IMR-90 (cell line): Measurements from ENCODE around the gene MUC6. TPM values are rescaled to one million over a fixed set of nuclear protein-coding genes. Genes with fewer than 3 reads are reported as not detected.

Source experiments
- ATAC-seq: fragments of 200-7000 bp; cut with Tn5 transposase; 2 replicates; pipeline ENCODE4 v1.9.1; 2020; ENCODE audit warnings: low read depth, mild to moderate bottlenecking, moderate library complexity
- BruUV-seq: library from RNA; stranded (reverse); fragments of 400-500 nt; replicated peaks from 2 replicates; lab custom pipeline; 2021; lab: Mats Ljungman, UMichigan
- CTCF ChIA-PET: fragments of 300-600 bp; formaldehyde crosslinking; extraction: SDS; loops from one replicate; lab custom pipeline; 2021; ENCODE audit warnings: antibody characterized with exemption; lab: Yijun Ruan, JAX
- POLR2A ChIA-PET: fragments of 300-600 bp; sonication (Branson Sonifier 250); formaldehyde crosslinking; loops from one replicate; lab custom pipeline; 2022; ENCODE audit warnings: antibody characterized with exemption; ENCODE audit not compliant: unreplicated experiment; lab: Charles Lee
- DNase-seq: peaks from one replicate; pipeline ENCODE4 v3.0.0; 2013
- H2AFZ ChIP-seq: replicated peaks from 2 replicates; pipeline ENCODE3; 2013; ENCODE audit warnings: low read length, mild to moderate bottlenecking; ENCODE audit not compliant: poor library complexity
- H2AK5ac ChIP-seq: 2 replicates; pipeline ENCODE4 v1.6.1; 2013; ENCODE audit warnings: low read depth, low read length, inconsistent platforms
- H2AK9ac ChIP-seq: replicated peaks from 2 replicates; pipeline ENCODE3; 2013; ENCODE audit warnings: mild to moderate bottlenecking, low read depth, low read length, moderate library complexity; ENCODE audit not compliant: poor library complexity
- H2BK120ac ChIP-seq: 2 replicates; pipeline ENCODE4 v1.6.1; 2013; ENCODE audit warnings: low read depth, low read length, inconsistent platforms
- H2BK15ac ChIP-seq: 3 replicates; pipeline ENCODE4 v1.6.1; 2013; ENCODE audit warnings: low read depth, low read length, inconsistent platforms
- H2BK20ac ChIP-seq: 2 replicates; pipeline ENCODE4 v1.6.1; 2013; ENCODE audit warnings: low read depth, mild to moderate bottlenecking, inconsistent platforms, low read length, moderate library complexity
- H2BK5ac ChIP-seq: 2 replicates; pipeline ENCODE4 v1.6.1; 2013; ENCODE audit warnings: mild to moderate bottlenecking, low read depth, low read length, inconsistent platforms; ENCODE audit not compliant: poor library complexity, severe bottlenecking
- H3K14ac ChIP-seq: replicated peaks from 2 replicates; pipeline ENCODE4 v1.6.1; 2013; ENCODE audit warnings: low read depth, low read length, inconsistent platforms
- H3K18ac ChIP-seq: 2 replicates; pipeline ENCODE4 v1.6.1; 2013; ENCODE audit warnings: low read depth, low read length, control low read depth
- H3K23ac ChIP-seq: 2 replicates; pipeline ENCODE4 v1.6.1; 2013; ENCODE audit warnings: low read depth, low read length, inconsistent platforms
- H3K27ac ChIP-seq: 2 replicates; pipeline ENCODE4 v1.5.1; 2013; ENCODE audit warnings: mild to moderate bottlenecking, control low read depth, low read length; ENCODE audit not compliant: insufficient read depth
- H3K27me3 ChIP-seq: 2 replicates; pipeline ENCODE4 v1.6.1; 2013; ENCODE audit warnings: low read length; ENCODE audit not compliant: control insufficient read depth, insufficient read depth
- H3K36me3 ChIP-seq: 2 replicates; pipeline ENCODE4 v1.6.1; 2013; ENCODE audit warnings: low read length, mixed read lengths; ENCODE audit not compliant: control insufficient read depth, insufficient read depth
- H3K4ac ChIP-seq: 2 replicates; pipeline ENCODE4 v1.6.1; 2013; ENCODE audit warnings: low read depth, low read length, inconsistent platforms
- H3K4me1 ChIP-seq: 2 replicates; pipeline ENCODE4 v1.6.1; 2013; ENCODE audit warnings: low read length, mixed read lengths; ENCODE audit not compliant: control insufficient read depth, insufficient read depth
- H3K4me2 ChIP-seq: 2 replicates; pipeline ENCODE4 v1.6.1; 2013; ENCODE audit warnings: low read depth, mild to moderate bottlenecking, control low read depth, low read length, moderate library complexity
- H3K4me3 ChIP-seq: 2 replicates; pipeline ENCODE4 v1.5.1; 2013; ENCODE audit warnings: low read depth, mild to moderate bottlenecking, control low read depth, low read length, moderate library complexity; ENCODE audit not compliant: insufficient read depth
- H3K56ac ChIP-seq: 2 replicates; pipeline ENCODE4 v1.6.1; 2013; ENCODE audit warnings: low read length, inconsistent platforms; ENCODE audit not compliant: insufficient read depth; ENCODE audit errors: extremely low read depth
- H3K79me1 ChIP-seq, 2 experiments: 2 replicates each; pipeline ENCODE4 v1.6.1; 2013; ENCODE audit warnings: low read length in 2 of 2, inconsistent platforms in 1 of 2, low read depth in 1 of 2
- H3K9ac ChIP-seq: 2 replicates; pipeline ENCODE4 v1.6.1; 2013; ENCODE audit warnings: low read depth, low read length, control low read depth
- H3K9me1 ChIP-seq: 2 replicates; pipeline ENCODE4 v1.6.1; 2013; ENCODE audit warnings: low read length, inconsistent platforms; ENCODE audit not compliant: insufficient read depth
- H3K9me3 ChIP-seq: 2 replicates; pipeline ENCODE4 v1.6.1; 2013; ENCODE audit warnings: low read length; ENCODE audit not compliant: control insufficient read depth, insufficient read depth
- H4K20me1 ChIP-seq: 2 replicates; pipeline ENCODE4 v1.6.1; 2013; ENCODE audit warnings: low read length, inconsistent platforms; ENCODE audit not compliant: insufficient read depth
- H4K5ac ChIP-seq: 2 replicates; pipeline ENCODE4 v1.6.1; 2013; ENCODE audit warnings: mild to moderate bottlenecking, low read depth, low read length, control low read depth
- H4K8ac ChIP-seq, 2 experiments: 2 replicates each; pipeline ENCODE4 v1.6.1; 2013; ENCODE audit warnings: low read depth in 2 of 2, low read length in 2 of 2, control low read depth in 1 of 2, inconsistent platforms in 1 of 2
- H4K91ac ChIP-seq: 2 replicates; pipeline ENCODE4 v1.6.1; 2013; ENCODE audit warnings: low read depth, low read length, inconsistent platforms; ENCODE audit not compliant: insufficient read depth
- BHLHE40 ChIP-seq: fragments of 150-350 bp; IDR thresholded peaks from 2 replicates; pipeline ENCODE4 v1.6.1; 2016; ENCODE audit warnings: mild to moderate bottlenecking, low read depth, low read length
- CEBPB ChIP-seq: IDR thresholded peaks from 2 replicates; pipeline ENCODE4 v1.6.1; 2012; ENCODE audit warnings: low read depth, low read length, improper control_type of control experiment
- FOS ChIP-seq: fragments of 150-350 bp; IDR thresholded peaks from 2 replicates; pipeline ENCODE4 v1.6.1; 2016; ENCODE audit warnings: low read depth, low read length
- MAFK ChIP-seq: IDR thresholded peaks from 2 replicates; pipeline ENCODE4 v1.6.1; 2012; ENCODE audit warnings: low read depth, low read length, improper control_type of control experiment
- MXI1 ChIP-seq: IDR thresholded peaks from 2 replicates; pipeline ENCODE4 v1.6.1; 2012; ENCODE audit warnings: low read depth, mild to moderate bottlenecking, low read length, moderate library complexity, borderline replicate concordance
- POLR2A ChIP-seq: IDR thresholded peaks from 2 replicates; pipeline ENCODE4 v1.6.1; 2012; ENCODE audit warnings: mild to moderate bottlenecking, low read depth, low read length
- RCOR1 ChIP-seq: IDR thresholded peaks from 2 replicates; pipeline ENCODE4 v1.6.1; 2012; ENCODE audit warnings: mild to moderate bottlenecking, low read length, improper control_type of control experiment; ENCODE audit not compliant: insufficient replicate concordance
- RFX5 ChIP-seq: IDR thresholded peaks from 2 replicates; pipeline ENCODE4 v1.8.0; 2012; ENCODE audit warnings: low read depth, mild to moderate bottlenecking, low read length, moderate library complexity
- WGBS, 2 experiments: methylation state at CpG; one replicate each; pipeline versions ENCODE4 v1.1.5 to v1.1.7; 2013; ENCODE audit warnings: missing lambda C conversion rate in 2 of 2; ENCODE audit not compliant: insufficient read length in 1 of 2; ENCODE audit errors: extremely low coverage in 2 of 2; 5-methylcytosine and 5-hydroxymethylcytosine counted together
- dilution Hi-C: fragments of 300-500 bp; cut with HindIII; formaldehyde crosslinking; loops from one replicate; pipeline ENCODE4 v1.14.3; 2018; ENCODE audit warnings: low sequenced_read_pairs; ENCODE audit not compliant: unreplicated experiment
- in situ Hi-C: fragments of 300-500 bp; cut with MboI; formaldehyde crosslinking; loops from 3 replicates; pipeline ENCODE4 v1.14.3; 2019; ENCODE audit warnings: low sequenced_read_pairs, inconsistent platforms, mixed read lengths
- intact Hi-C: fragments of 100-400 bp; cut with micrococcal nuclease; formaldehyde crosslinking; loops from 2 replicates; pipeline ENCODE4 v1.10.0; 2022
- polyA plus RNA-seq, 3 experiments: library from polyadenylated mRNA; depleted of rRNA; stranded (reverse); fragments of >200 nt; gene quantifications; 2 replicates each; pipeline ENCODE4 v1.2.3, GENCODE V29; 2012; ENCODE audit warnings: low replicate concordance in 1 of 3
- total RNA-seq: library from RNA; depleted of rRNA; stranded (reverse); fragments of >200 nt; gene quantifications from 2 replicates; pipeline ENCODE4 v1.2.3, GENCODE V29; 2012
- TF ChIP-seq, protein P1 (sequence below): fragments of 150-350 bp; IDR thresholded peaks from 2 replicates; pipeline ENCODE4 v1.6.1; 2017; ENCODE audit warnings: mild to moderate bottlenecking, antibody characterized with exemption, low read length, low read depth
- TF ChIP-seq, protein P2 (sequence below): conservative IDR thresholded peaks from 2 replicates; pipeline ENCODE4 v1.5.1; 2012; ENCODE audit warnings: mild to moderate bottlenecking, low read depth, low read length, improper control_type of control experiment
- TF ChIP-seq, protein P3 (sequence below): fragments of 150-350 bp; IDR thresholded peaks from 2 replicates; pipeline ENCODE4 v1.6.1; 2016; ENCODE audit warnings: low read depth, mild to moderate bottlenecking, low read length, moderate library complexity, borderline replicate concordance

MUC6 gene
- total and polyA plus RNA-seq, 2 of the 4 experiments (the other 2 are of a cell fraction) = not detected

DNA sequence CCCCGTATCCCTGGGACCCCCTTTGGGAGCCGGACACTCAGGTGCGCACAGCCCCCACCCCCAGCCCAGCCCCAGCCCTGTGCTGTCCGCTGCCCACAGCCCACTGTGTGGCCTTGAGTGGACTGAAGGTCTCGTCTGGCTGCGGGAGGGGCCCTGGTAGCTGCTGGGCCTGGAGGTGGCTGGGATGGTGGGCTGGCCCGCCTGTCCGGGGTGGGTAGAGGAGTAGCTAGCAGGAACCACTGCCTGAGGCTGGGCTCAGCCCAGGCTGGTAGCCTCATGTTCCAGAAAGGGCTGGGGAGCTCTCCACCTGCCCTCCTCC, 4.6 kb upstream of the MUC6 start:
- dilution Hi-C loops (no loop called here), intact Hi-C loops (no loop called here), in situ Hi-C loops (no loop called here)
- Histone ChIP-seq H2AK5ac (no peak overlapping the region), H4K20me1 (no peaks in the 10 kb centered on the region), H2BK5ac (no peak overlapping the region), H3K23ac (no peak overlapping the region), H3K36me3 (no peaks in the 10 kb centered on the region), H2AFZ (no peak overlapping the region), H4K5ac (no peak overlapping the region), H2BK15ac (no peak overlapping the region), H3K4me1 (no peaks in the 10 kb centered on the region), H4K8ac (no peak overlapping the region), H3K9me1 (no peaks in the 10 kb centered on the region), H3K27me3 (peaks cover 16% of the 10 kb centered on the region), H3K18ac (no peak overlapping the region), H3K4ac (no peak overlapping the region), H3K14ac (no peak overlapping the region), H3K9ac (no peak overlapping the region), H2BK20ac (no peak overlapping the region), H3K56ac (no peak overlapping the region), H3K4me3 (no peak overlapping the region), H3K4me2 (no peak overlapping the region), H2AK9ac (no peak overlapping the region), H4K91ac (no peak overlapping the region), H3K27ac (no peak overlapping the region), H2BK120ac (no peak overlapping the region), H3K79me1 (no peaks in the 10 kb centered on the region), H3K9me3 (no peaks in the 10 kb centered on the region)
- ChIA-PET CTCF (no interaction called here), POLR2A (no interaction called here)
- TF ChIP-seq MAFK (no peak), POLR2A (no peak), FOS (no peak), CEBPB (no peak), RCOR1 (no peak), MXI1 (no peak), RFX5 (no peak), BHLHE40 (no peak)
- TF ChIP-seq, protein P1, sequence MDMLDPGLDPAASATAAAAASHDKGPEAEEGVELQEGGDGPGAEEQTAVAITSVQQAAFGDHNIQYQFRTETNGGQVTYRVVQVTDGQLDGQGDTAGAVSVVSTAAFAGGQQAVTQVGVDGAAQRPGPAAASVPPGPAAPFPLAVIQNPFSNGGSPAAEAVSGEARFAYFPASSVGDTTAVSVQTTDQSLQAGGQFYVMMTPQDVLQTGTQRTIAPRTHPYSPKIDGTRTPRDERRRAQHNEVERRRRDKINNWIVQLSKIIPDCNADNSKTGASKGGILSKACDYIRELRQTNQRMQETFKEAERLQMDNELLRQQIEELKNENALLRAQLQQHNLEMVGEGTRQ = no peak
- TF ChIP-seq, protein P2, sequence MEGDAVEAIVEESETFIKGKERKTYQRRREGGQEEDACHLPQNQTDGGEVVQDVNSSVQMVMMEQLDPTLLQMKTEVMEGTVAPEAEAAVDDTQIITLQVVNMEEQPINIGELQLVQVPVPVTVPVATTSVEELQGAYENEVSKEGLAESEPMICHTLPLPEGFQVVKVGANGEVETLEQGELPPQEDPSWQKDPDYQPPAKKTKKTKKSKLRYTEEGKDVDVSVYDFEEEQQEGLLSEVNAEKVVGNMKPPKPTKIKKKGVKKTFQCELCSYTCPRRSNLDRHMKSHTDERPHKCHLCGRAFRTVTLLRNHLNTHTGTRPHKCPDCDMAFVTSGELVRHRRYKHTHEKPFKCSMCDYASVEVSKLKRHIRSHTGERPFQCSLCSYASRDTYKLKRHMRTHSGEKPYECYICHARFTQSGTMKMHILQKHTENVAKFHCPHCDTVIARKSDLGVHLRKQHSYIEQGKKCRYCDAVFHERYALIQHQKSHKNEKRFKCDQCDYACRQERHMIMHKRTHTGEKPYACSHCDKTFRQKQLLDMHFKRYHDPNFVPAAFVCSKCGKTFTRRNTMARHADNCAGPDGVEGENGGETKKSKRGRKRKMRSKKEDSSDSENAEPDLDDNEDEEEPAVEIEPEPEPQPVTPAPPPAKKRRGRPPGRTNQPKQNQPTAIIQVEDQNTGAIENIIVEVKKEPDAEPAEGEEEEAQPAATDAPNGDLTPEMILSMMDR = no peak
- TF ChIP-seq, protein P3, sequence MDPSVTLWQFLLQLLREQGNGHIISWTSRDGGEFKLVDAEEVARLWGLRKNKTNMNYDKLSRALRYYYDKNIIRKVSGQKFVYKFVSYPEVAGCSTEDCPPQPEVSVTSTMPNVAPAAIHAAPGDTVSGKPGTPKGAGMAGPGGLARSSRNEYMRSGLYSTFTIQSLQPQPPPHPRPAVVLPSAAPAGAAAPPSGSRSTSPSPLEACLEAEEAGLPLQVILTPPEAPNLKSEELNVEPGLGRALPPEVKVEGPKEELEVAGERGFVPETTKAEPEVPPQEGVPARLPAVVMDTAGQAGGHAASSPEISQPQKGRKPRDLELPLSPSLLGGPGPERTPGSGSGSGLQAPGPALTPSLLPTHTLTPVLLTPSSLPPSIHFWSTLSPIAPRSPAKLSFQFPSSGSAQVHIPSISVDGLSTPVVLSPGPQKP = no peak
- ATAC-seq (no peak), DNase-seq (no peak)
- BruUV-seq = no TSS peak
- WGBS, 2 experiments = no CpG with 5 or more reads among the region's 8 CpGs
